Cerebellar cortex (tissue), 1 donor: ENCODE results near the gene TYMS.

ENCODE experiments used
- DNase-seq: peaks from one replicate; pipeline ENCODE4 v3.0.0-alpha.2; 2015; ENCODE audit warnings: low spot score

Gene TYMS

DNA sequence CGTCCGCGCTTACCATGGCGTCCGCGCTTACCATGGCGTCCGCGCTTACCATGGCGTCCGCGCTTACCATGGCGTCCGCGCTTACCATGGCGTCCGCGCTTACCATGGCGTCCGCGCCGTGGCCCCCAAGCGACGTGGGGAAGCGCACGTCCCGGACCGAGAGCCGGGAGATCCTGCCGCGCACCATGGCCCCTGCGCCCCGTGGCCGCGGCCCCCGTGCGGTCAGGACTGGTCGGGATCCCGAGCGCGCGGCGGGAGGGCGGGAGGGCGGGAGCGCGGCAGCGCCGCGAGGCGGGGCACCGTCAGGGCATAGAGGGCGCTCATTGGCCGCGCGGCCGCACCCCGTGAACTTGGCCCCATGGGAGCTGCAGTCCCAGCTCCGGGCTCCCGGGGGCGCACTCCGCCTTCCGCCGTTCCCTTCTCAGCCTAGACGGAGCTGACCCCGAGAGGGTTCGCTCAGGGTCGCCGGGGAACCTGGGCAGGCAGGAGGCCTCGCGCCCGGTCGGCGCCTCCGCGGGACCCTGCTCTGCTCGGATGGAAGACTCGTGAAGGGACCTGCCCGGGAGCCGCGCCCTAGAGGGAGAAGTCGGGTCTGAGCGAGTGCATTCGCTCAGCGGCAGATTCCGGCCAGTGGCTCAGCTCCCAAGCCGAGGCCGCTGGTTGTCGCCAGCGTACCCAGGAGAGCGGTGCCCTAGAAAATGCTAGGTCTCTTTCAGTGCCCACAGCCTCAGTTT, 55.1 kb downstream of the TYMS start, which contains the start of gene ENOSF1:
ENOSF1 (minus strand) TSS at position 230 of the 734 bp plus-strand sequence; CDS start at position 187, 43 bp downstream.
- peak; percentile 48 for DNase-seq

- no peak for DNase-seq
Observed at GRCh38 chr18:713135-713490, 55.7 kb downstream of the TYMS start.

- no peak for DNase-seq
Observed at GRCh38 chr18:715626-716025, 58.2 kb downstream of the TYMS start.

DNA sequence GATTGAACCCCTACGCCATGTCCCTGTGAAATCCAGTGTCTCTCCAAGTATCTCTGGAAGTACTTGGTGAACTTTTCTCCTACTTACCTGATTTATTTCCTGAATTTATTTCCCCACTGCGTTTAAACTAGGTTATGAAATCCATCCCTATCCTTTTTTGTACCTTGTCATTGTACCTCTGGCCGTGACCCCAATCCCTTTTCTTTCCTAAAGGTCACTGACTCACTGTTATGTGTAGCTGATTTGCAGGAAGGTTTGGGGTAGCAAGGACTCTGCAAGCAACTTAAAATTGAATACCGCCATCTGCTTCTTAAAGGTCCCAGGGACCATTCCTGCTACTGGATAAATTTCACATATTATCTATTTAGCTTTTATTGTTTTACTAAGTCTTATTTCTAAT, 59.5 kb downstream of the TYMS start:
- DNase-seq = no peak
